ENCODE measurements around the gene ACBD4.
A peak's percentile ranks its signal among the peaks of the same experiment; 100 is the strongest.

ACBD4 gene

DNA sequence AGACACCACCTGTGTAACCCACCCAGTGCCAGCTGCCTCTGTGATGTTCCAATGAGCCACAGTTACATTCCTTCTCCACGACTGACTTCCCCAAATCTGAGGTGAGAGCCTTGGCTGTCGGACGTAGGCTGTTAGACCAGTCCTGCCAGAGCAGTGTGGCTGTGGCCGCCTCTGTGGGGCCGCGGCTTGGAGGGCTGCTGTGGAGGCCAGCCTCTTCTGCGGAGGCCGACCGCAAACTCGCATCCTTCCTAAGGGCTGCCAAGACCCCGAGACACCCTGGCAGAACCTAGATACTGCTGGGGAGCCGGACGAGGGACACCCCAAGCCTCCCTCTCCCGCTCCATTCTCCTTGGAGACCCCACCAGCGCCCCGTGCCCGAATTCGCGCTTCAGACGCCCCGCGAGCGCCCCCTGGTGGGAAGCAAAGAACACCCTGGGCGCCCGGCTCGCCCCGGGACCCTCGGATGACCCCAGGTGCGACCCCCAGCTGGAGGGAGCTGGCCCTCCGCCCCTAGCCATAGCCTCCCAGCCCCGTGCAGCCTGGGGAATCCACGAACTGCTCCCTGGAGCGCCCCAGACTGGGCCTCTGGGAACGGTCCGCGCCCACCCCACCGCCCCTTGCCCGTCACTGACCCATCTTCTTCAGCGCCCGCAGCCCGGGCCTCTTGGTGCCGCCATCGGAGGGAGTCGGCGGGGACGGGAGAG, 3.7 kb upstream of the ACBD4 start:
- DNase-seq (ENCODE audit: insufficient read length, low spot score) (no peak), FAIRE-seq (no peak)
- TF ChIP-seq, protein P1, sequence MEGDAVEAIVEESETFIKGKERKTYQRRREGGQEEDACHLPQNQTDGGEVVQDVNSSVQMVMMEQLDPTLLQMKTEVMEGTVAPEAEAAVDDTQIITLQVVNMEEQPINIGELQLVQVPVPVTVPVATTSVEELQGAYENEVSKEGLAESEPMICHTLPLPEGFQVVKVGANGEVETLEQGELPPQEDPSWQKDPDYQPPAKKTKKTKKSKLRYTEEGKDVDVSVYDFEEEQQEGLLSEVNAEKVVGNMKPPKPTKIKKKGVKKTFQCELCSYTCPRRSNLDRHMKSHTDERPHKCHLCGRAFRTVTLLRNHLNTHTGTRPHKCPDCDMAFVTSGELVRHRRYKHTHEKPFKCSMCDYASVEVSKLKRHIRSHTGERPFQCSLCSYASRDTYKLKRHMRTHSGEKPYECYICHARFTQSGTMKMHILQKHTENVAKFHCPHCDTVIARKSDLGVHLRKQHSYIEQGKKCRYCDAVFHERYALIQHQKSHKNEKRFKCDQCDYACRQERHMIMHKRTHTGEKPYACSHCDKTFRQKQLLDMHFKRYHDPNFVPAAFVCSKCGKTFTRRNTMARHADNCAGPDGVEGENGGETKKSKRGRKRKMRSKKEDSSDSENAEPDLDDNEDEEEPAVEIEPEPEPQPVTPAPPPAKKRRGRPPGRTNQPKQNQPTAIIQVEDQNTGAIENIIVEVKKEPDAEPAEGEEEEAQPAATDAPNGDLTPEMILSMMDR (IDR thresholded peaks at IDR 0.05; ENCODE audit: insufficient read depth, missing control alignments): peak; percentile 59

- DNase-seq (ENCODE audit: insufficient read length, low spot score) (no peak), FAIRE-seq (no peak)
- TF ChIP-seq, protein P1 (IDR thresholded peaks at IDR 0.05; ENCODE audit: insufficient read depth, missing control alignments): no peak
Observed at GRCh38 chr17:45132320-45132571, 3.2 kb upstream of the ACBD4 start, which contains the start of gene PLCD3. TSS of gene PLCD3 (minus strand) at chr17:45132515. CDS start at chr17:45132410, 105 bp downstream.

GRCh38 chr17:45132572-45133463, 2.7 kb upstream of the ACBD4 start:
- FAIRE-seq: no peak
- TF ChIP-seq, protein P1 (IDR thresholded peaks at IDR 0.05; ENCODE audit: insufficient read depth, missing control alignments): peak; percentile 45
- peak; percentile 83 for DNase-seq (ENCODE audit: insufficient read length, low spot score)

DNA sequence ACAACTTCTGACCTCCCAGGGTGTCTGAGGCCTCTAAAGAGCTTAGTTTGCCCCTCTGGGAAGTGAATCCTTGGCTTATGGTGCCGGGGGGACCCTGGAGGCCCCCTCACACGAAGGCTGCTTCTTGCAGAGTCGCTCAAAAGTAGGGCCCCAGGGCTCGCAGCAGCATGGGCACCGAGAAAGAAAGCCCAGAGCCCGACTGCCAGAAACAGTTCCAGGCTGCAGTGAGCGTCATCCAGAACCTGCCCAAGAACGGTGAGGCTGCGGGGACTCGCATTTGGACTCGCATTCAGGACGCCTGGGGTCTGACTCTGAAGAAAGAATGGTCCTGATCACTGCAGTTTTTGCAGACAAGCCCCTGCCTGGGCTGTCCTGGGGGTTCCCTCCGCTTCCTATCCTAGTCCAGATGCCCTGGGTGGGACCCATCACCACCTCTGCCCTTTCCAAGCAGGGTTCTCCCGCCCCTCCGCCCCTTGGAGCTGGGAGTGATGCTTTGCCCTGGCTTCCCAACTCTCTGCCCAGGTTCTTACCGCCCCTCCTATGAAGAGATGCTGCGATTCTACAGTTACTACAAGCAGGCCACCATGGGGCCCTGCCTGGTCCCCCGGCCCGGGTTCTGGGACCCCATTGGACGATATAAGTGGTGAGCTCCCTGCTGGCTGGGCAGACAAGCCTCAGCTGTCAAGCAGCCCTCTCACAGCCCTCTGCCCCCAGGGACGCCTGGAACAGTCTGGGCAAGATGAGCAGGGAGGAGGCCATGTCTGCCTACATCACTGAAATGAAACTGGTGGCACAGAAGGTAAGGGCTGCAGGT, 698 bp downstream of the ACBD4 start:
- DNase-seq (ENCODE audit: insufficient read length, low spot score) (no peak), FAIRE-seq (no peak)
- TF ChIP-seq, protein P1 (IDR thresholded peaks at IDR 0.05; ENCODE audit: insufficient read depth, missing control alignments): no peak

DNA sequence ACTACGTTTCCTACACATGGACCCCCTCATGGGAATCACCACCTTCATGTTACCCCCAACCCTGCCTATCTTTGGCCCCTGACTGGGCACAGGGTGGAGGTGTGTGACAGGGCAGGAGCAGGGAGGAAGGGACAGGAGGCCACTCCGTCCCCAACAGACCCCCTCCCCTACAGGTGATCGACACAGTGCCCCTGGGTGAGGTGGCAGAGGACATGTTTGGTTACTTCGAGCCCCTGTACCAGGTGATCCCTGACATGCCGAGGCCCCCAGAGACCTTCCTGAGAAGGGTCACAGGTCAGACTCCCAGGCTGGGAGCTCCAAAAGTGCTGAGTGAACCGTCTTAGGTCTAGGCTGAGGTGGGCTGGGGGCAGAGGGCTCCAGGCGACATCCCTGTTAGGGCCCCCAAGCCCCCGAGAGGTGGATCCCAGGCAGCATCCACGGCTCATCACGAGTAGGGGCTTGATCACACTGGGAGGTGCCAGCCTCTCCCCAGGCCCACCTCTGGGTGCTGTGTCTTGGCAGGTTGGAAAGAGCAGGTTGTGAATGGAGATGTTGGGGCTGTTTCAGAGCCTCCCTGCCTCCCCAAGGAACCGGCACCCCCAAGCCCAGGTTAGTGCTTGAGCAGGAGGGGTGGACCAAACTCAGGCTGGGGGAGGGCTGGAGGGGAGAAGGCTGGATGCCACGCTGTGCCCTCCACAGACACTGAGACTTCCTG, 1.5 kb downstream of the ACBD4 start:
- DNase-seq (ENCODE audit: insufficient read length, low spot score) (no peak), FAIRE-seq (no peak)
- TF ChIP-seq, protein P1 (IDR thresholded peaks at IDR 0.05; ENCODE audit: insufficient read depth, missing control alignments): no peak

GRCh38 chr17:45137561-45138305, 2.2 kb downstream of the ACBD4 start:
- FAIRE-seq (no peak), DNase-seq (ENCODE audit: insufficient read length, low spot score) (no peak)
- TF ChIP-seq, protein P1 (IDR thresholded peaks at IDR 0.05; ENCODE audit: insufficient read depth, missing control alignments): no peak
